ENCODE measurements around the gene TRDN.

Gene TRDN

DNA sequence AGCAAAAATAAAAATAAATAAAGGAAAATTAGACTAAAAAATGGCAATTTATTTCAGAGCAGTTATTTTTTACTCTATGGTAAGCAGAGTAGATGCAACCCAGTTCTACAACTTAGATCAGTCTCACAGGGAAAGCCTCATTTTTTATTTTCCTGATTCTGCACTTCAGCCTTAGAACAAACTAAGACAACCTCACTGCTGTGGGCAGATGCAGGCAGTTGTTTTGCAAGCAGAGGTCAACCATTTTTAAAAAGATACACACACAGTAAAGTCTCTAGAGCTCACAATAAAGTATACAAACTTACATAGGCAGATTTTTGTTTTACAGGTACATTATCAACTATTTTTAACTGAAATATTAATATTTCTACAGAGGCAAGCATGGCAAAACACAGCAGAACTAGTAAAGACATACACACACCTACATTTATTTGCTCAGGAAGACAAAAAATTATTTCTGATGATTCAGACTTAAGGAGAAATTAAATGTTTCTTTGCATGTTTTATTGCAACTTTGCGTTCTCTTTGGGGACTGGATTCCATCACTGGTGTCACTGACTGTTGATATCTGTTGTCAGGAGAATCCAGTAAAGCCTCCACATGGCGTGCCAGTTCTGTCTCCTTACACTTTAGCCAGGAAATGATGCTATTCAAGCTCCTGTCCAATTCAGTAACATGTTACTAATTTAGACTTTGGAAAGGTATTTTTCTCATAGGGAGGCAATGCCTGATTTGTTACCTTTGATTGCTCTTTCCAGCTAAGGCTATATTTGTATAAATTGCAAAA is 102.7 kb downstream of the TRDN start:
- H3K9me3 ChIP-seq (ENCODE audit: control insufficient read depth in 2 of 2, low read length in 2 of 2) = no peaks in the 10 kb centered on the region
- H3K9ac ChIP-seq (ENCODE audit: low read length in 2 of 2) = no peak overlapping the region
- no peaks in the 10 kb centered on the region for H3K4me1 ChIP-seq (ENCODE audit: control insufficient read depth, insufficient read depth, low read length)
- H3K27ac ChIP-seq (ENCODE audit: low read length) = no peak overlapping the region
- no peaks in the 10 kb centered on the region for H3K27me3 ChIP-seq (ENCODE audit: control insufficient read depth in 1 of 2, insufficient read depth in 2 of 2, low read length in 2 of 2)
- H3K36me3 ChIP-seq (ENCODE audit: control insufficient read depth in 2 of 2, insufficient read depth in 2 of 2, low read length in 2 of 2) = no peaks in the 10 kb centered on the region
- no peak overlapping the region for H3K4me3 ChIP-seq (ENCODE audit: low read length in 2 of 2)

DNA sequence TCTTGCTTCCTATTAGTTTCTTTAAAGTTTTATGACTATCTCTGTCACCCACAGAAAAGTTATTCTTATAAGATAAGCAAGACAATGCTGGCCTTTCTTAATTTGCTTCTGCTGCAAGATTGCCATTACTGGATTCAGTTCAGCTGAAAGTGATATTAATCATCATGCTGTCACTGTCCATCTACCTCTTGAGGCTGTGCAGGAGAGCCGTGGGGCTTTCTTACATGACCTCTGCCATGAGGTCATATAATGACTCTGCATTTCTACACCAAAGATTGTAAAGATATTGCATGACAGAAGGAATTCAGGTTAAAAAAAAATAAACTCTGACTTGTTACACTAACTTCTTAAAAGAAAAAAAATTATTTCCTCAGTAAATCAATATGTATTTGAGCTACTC is 106.9 kb downstream of the TRDN start:
- no peaks in the 10 kb centered on the region for H3K9me3 ChIP-seq (ENCODE audit: control insufficient read depth in 2 of 2, low read length in 2 of 2)
- H3K4me3 ChIP-seq (ENCODE audit: low read length in 2 of 2) = no peak overlapping the region
- no peak overlapping the region for H3K27ac ChIP-seq (ENCODE audit: low read length)
- no peaks in the 10 kb centered on the region for H3K36me3 ChIP-seq (ENCODE audit: control insufficient read depth in 2 of 2, insufficient read depth in 2 of 2, low read length in 2 of 2)
- H3K9ac ChIP-seq (ENCODE audit: low read length in 2 of 2) = no peak overlapping the region
- no peaks in the 10 kb centered on the region for H3K27me3 ChIP-seq (ENCODE audit: control insufficient read depth in 1 of 2, insufficient read depth in 2 of 2, low read length in 2 of 2)
- no peaks in the 10 kb centered on the region for H3K4me1 ChIP-seq (ENCODE audit: control insufficient read depth, insufficient read depth, low read length)

- Histone ChIP-seq H3K27ac (ENCODE audit: low read length) (no peak overlapping the region), H3K4me3 (ENCODE audit: low read length in 2 of 2) (no peak overlapping the region), H3K27me3 (ENCODE audit: control insufficient read depth in 1 of 2, insufficient read depth in 2 of 2, low read length in 2 of 2) (no peaks in the 10 kb centered on the region), H3K4me1 (ENCODE audit: control insufficient read depth, insufficient read depth, low read length) (no peaks in the 10 kb centered on the region), H3K9ac (ENCODE audit: low read length in 2 of 2) (no peak overlapping the region), H3K9me3 (ENCODE audit: control insufficient read depth in 2 of 2, low read length in 2 of 2) (no peaks in the 10 kb centered on the region), H3K36me3 (ENCODE audit: control insufficient read depth in 2 of 2, insufficient read depth in 2 of 2, low read length in 2 of 2) (no peaks in the 10 kb centered on the region)
These were observed 107.7 kb downstream of the TRDN start for GRCh38 chr6:123529058-123529457.

- no peaks in the 10 kb centered on the region for H3K4me1 ChIP-seq (ENCODE audit: control insufficient read depth, insufficient read depth, low read length)
These were observed 109.3 kb downstream of the TRDN start for GRCh38 chr6:123527406-123527805.

GRCh38 chr6:123526128-123526527 is 110.6 kb downstream of the TRDN start:
- H3K9me3 ChIP-seq (ENCODE audit: control insufficient read depth in 2 of 2, low read length in 2 of 2) = no peaks in the 10 kb centered on the region
- no peaks in the 10 kb centered on the region for H3K4me1 ChIP-seq (ENCODE audit: control insufficient read depth, insufficient read depth, low read length)
- no peaks in the 10 kb centered on the region for H3K36me3 ChIP-seq (ENCODE audit: control insufficient read depth in 2 of 2, insufficient read depth in 2 of 2, low read length in 2 of 2)
- H3K9ac ChIP-seq (ENCODE audit: low read length in 2 of 2) = no peak overlapping the region
- H3K27me3 ChIP-seq (ENCODE audit: control insufficient read depth in 1 of 2, insufficient read depth in 2 of 2, low read length in 2 of 2) = no peaks in the 10 kb centered on the region
- H3K4me3 ChIP-seq (ENCODE audit: low read length in 2 of 2) = no peak overlapping the region
- H3K27ac ChIP-seq (ENCODE audit: low read length) = no peak overlapping the region

More at GRCh38 chr6:123527406-123527805, 109.3 kb downstream of the TRDN start:
- H3K9me3 ChIP-seq (ENCODE audit: control insufficient read depth in 2 of 2, low read length in 2 of 2) = no peaks in the 10 kb centered on the region
- no peaks in the 10 kb centered on the region for H3K36me3 ChIP-seq (ENCODE audit: control insufficient read depth in 2 of 2, insufficient read depth in 2 of 2, low read length in 2 of 2)
- H3K27ac ChIP-seq (ENCODE audit: low read length) = no peak overlapping the region
- H3K27me3 ChIP-seq (ENCODE audit: control insufficient read depth in 1 of 2, insufficient read depth in 2 of 2, low read length in 2 of 2) = no peaks in the 10 kb centered on the region
- H3K4me3 ChIP-seq (ENCODE audit: low read length in 2 of 2) = no peak overlapping the region
- no peak overlapping the region for H3K9ac ChIP-seq (ENCODE audit: low read length in 2 of 2)

GRCh38 chr6:123524781-123525180 is 112.0 kb downstream of the TRDN start:
- H3K4me3 ChIP-seq (ENCODE audit: low read length in 2 of 2) = no peak overlapping the region
- no peaks in the 10 kb centered on the region for H3K27me3 ChIP-seq (ENCODE audit: control insufficient read depth in 1 of 2, insufficient read depth in 2 of 2, low read length in 2 of 2)
- H3K9ac ChIP-seq (ENCODE audit: low read length in 2 of 2) = no peak overlapping the region
- H3K9me3 ChIP-seq (ENCODE audit: control insufficient read depth in 2 of 2, low read length in 2 of 2) = no peaks in the 10 kb centered on the region
- H3K27ac ChIP-seq (ENCODE audit: low read length) = no peak overlapping the region
- H3K36me3 ChIP-seq (ENCODE audit: control insufficient read depth in 2 of 2, insufficient read depth in 2 of 2, low read length in 2 of 2) = no peaks in the 10 kb centered on the region
- H3K4me1 ChIP-seq (ENCODE audit: control insufficient read depth, insufficient read depth, low read length) = no peaks in the 10 kb centered on the region

DNA sequence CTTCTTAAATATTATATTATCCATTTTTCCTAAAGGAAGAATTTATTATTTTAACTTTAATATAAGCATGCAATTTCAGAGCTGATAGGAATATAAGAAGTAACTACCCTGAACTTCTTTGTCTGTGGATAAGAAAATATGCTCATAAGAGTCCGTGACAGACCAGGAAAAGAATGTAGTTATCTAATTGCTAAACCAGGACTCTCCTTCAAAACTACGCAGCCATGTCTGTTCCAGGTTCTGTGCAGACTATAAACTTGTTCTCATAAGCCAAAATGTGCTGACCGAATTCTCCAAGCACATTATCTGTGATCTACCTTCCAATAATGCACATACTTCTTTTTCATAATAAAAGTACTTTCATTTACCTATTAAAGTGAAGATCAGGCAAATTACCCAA is 116.5 kb downstream of the TRDN start:
- Histone ChIP-seq H3K27me3 (ENCODE audit: control insufficient read depth in 1 of 2, insufficient read depth in 2 of 2, low read length in 2 of 2) (no peaks in the 10 kb centered on the region), H3K4me1 (ENCODE audit: control insufficient read depth, insufficient read depth, low read length) (no peaks in the 10 kb centered on the region), H3K4me3 (ENCODE audit: low read length in 2 of 2) (no peak overlapping the region), H3K27ac (ENCODE audit: low read length) (no peak overlapping the region), H3K36me3 (ENCODE audit: control insufficient read depth in 2 of 2, insufficient read depth in 2 of 2, low read length in 2 of 2) (no peaks in the 10 kb centered on the region), H3K9ac (ENCODE audit: low read length in 2 of 2) (no peak overlapping the region), H3K9me3 (ENCODE audit: control insufficient read depth in 2 of 2, low read length in 2 of 2) (no peaks in the 10 kb centered on the region)

DNA sequence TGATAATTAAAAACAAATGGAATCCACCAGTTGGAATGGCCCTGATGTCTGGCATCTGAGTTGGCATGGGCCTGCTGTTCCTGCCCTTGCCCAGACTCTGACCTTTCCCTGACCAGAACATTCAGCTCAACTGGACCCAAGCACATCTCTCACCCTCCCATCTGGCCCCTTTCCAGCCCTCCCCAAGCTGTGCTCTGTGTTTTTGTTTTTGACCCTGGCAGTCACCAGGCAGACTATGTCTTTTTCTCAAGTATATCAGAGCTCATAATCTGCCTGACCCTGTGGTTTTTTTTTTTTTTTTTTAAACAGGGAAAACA is 117.6 kb downstream of the TRDN start:
- Histone ChIP-seq H3K4me1 (ENCODE audit: control insufficient read depth, insufficient read depth, low read length) (no peaks in the 10 kb centered on the region), H3K4me3 (ENCODE audit: low read length in 2 of 2) (no peak overlapping the region), H3K36me3 (ENCODE audit: control insufficient read depth in 2 of 2, insufficient read depth in 2 of 2, low read length in 2 of 2) (no peaks in the 10 kb centered on the region), H3K9me3 (ENCODE audit: control insufficient read depth in 2 of 2, low read length in 2 of 2) (no peaks in the 10 kb centered on the region), H3K27ac (ENCODE audit: low read length) (no peak overlapping the region), H3K9ac (ENCODE audit: low read length in 2 of 2) (no peak overlapping the region), H3K27me3 (ENCODE audit: control insufficient read depth in 1 of 2, insufficient read depth in 2 of 2, low read length in 2 of 2) (no peaks in the 10 kb centered on the region)

- no peak overlapping the region for H3K9ac ChIP-seq (ENCODE audit: low read length in 2 of 2)
- no peak overlapping the region for H3K27ac ChIP-seq (ENCODE audit: low read length)
- no peaks in the 10 kb centered on the region for H3K27me3 ChIP-seq (ENCODE audit: control insufficient read depth in 1 of 2, insufficient read depth in 2 of 2, low read length in 2 of 2)
These were observed 118.1 kb downstream of the TRDN start for GRCh38 chr6:123518441-123519188.

DNA sequence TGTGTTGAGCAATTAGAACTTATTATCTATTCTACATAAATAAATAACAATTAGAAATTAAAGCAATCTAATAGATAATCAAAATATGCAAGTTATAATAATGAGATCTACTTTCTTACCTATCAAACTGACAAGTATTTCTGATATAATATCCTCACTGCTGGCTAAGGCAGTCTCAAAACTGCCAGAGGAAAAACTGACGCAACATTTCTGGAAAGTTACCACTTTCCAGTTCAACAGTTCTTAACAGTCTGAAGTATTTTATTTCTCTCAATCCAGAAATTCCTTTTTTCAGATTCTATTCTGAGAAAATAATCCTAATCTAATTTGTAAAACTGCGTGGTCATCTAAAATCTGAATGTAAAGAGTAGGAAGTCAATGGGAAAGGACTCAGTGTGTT is 121.0 kb downstream of the TRDN start:
- Histone ChIP-seq H3K27ac (ENCODE audit: low read length) (no peak overlapping the region), H3K4me1 (ENCODE audit: control insufficient read depth, insufficient read depth, low read length) (no peaks in the 10 kb centered on the region), H3K9ac (ENCODE audit: low read length in 2 of 2) (no peak overlapping the region)

More at GRCh38 chr6:123518441-123519188, 118.1 kb downstream of the TRDN start:
- H3K9me3 ChIP-seq (ENCODE audit: control insufficient read depth in 2 of 2, low read length in 2 of 2) = no peaks in the 10 kb centered on the region
- no peak overlapping the region for H3K4me3 ChIP-seq (ENCODE audit: low read length in 2 of 2)
- no peaks in the 10 kb centered on the region for H3K4me1 ChIP-seq (ENCODE audit: control insufficient read depth, insufficient read depth, low read length)
- H3K36me3 ChIP-seq (ENCODE audit: control insufficient read depth in 2 of 2, insufficient read depth in 2 of 2, low read length in 2 of 2) = no peaks in the 10 kb centered on the region

DNA sequence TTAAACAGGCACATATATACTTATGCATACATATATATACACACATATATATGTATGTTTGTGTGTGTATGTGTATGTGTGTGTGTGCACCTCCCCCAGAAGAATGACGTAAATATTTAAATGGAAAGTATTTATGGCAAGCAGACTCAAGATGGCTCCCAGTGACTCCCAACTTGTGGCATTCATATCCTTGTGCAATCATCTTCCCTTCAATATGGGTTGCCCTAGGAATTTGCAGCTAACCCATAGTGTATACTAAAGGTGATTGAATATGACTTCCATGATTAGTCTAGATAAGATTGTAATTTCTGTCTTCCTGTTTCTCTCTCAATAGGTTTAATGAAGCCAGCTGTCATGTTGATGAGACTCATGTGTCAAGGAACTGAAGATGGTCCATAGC is 127.6 kb downstream of the TRDN start:
- Histone ChIP-seq H3K9ac (ENCODE audit: low read length in 2 of 2) (no peak overlapping the region), H3K36me3 (ENCODE audit: control insufficient read depth in 2 of 2, insufficient read depth in 2 of 2, low read length in 2 of 2) (no peaks in the 10 kb centered on the region), H3K4me1 (ENCODE audit: control insufficient read depth, insufficient read depth, low read length) (no peaks in the 10 kb centered on the region), H3K4me3 (ENCODE audit: low read length in 2 of 2) (no peak overlapping the region), H3K27me3 (ENCODE audit: control insufficient read depth in 1 of 2, insufficient read depth in 2 of 2, low read length in 2 of 2) (no peaks in the 10 kb centered on the region), H3K27ac (ENCODE audit: low read length) (no peak overlapping the region), H3K9me3 (ENCODE audit: control insufficient read depth in 2 of 2, low read length in 2 of 2) (no peaks in the 10 kb centered on the region)

More for the DNA sequence above, 121.0 kb downstream of the TRDN start:
- Histone ChIP-seq H3K36me3 (ENCODE audit: control insufficient read depth in 2 of 2, insufficient read depth in 2 of 2, low read length in 2 of 2) (no peaks in the 10 kb centered on the region), H3K4me3 (ENCODE audit: low read length in 2 of 2) (no peak overlapping the region), H3K27me3 (ENCODE audit: control insufficient read depth in 1 of 2, insufficient read depth in 2 of 2, low read length in 2 of 2) (no peaks in the 10 kb centered on the region), H3K9me3 (ENCODE audit: control insufficient read depth in 2 of 2, low read length in 2 of 2) (no peaks in the 10 kb centered on the region)

Data from stomach smooth muscle (tissue), 2 donors.